GM23338 (cell line): ENCODE results near the gene NAA10.
A peak's percentile ranks its signal among the peaks of the same experiment; 100 is the strongest.

Experiments
- CREB1 ChIP-seq: fragments of 250-450 bp; sonication (Bioruptor Pico); IDR thresholded peaks from 2 replicates; pipeline ENCODE4 v1.5.0; 2020; ENCODE audit warnings: low read depth, mild to moderate bottlenecking, moderate library complexity
- CTCF ChIP-seq, 2 experiments: fragments of 200-600 bp in 1 of 2; sonication (generic) in 1 of 2; conservative IDR thresholded peaks; 2 replicates each; pipeline versions ENCODE4 v1.5.1 to v1.6.1; 2016 to 2017; ENCODE audit warnings: antibody characterized with exemption in 2 of 2, low read depth in 2 of 2, mild to moderate bottlenecking in 2 of 2, moderate library complexity in 1 of 2
- EZH2 ChIP-seq: fragments of 200-600 bp; sonication (generic); IDR thresholded peaks from one replicate; pipeline ENCODE4 v1.8.0; 2017; ENCODE audit warnings: antibody characterized with exemption, mild to moderate bottlenecking, low read depth; ENCODE audit not compliant: unreplicated experiment
- EZH2phosphoT487 ChIP-seq: fragments of 200-600 bp; sonication (generic); IDR thresholded peaks from one replicate; pipeline ENCODE4 v1.8.1; 2018; ENCODE audit warnings: antibody characterized with exemption; ENCODE audit not compliant: unreplicated experiment
- JUNB ChIP-seq: IDR thresholded peaks from one replicate; pipeline ENCODE4 v1.6.1; 2016; ENCODE audit warnings: antibody characterized with exemption; ENCODE audit not compliant: unreplicated experiment
- NANOG ChIP-seq: IDR thresholded peaks from 2 replicates; pipeline ENCODE4 v1.6.1; 2016; ENCODE audit warnings: antibody characterized with exemption, borderline replicate concordance
- POLR2AphosphoS5 ChIP-seq: IDR thresholded peaks from 2 replicates; pipeline ENCODE4 v1.6.1; 2016; ENCODE audit warnings: antibody characterized with exemption, low read depth
- REST ChIP-seq: IDR thresholded peaks from one replicate; pipeline ENCODE4 v1.6.1; 2018; ENCODE audit warnings: antibody characterized with exemption; ENCODE audit not compliant: unreplicated experiment
- ZNF114 ChIP-seq: fragments of 250-450 bp; sonication (Bioruptor Pico); IDR thresholded peaks from 2 replicates; pipeline ENCODE4 v1.5.0; 2020; ENCODE audit warnings: mild to moderate bottlenecking, moderate library complexity

- TF ChIP-seq CREB1 (peak; percentile 87), CTCF (conservative IDR thresholded peaks at IDR 0.05; ENCODE audit: low read depth in 2 of 2) (no peak), EZH2 (no peak), POLR2AphosphoS5 (no peak; the same call in 1 of the 2 replicates), REST (no peak), ZNF114 (CRISPR knock-in tag) (no peak), JUNB (no peak), EZH2phosphoT487 (no peak), NANOG (no peak)
Observed at GRCh38 chrX:153972368-153973126, 37.7 kb upstream of the NAA10 start, which contains the start of gene TMEM187.
